Measurements from ENCODE around the gene VWA1.
"Not testable (repeated sequence)": the region's sequence is repeated elsewhere in the genome, so short reads cannot be mapped to it uniquely, and the experiment has no call there.

The VWA1 gene

DNA sequence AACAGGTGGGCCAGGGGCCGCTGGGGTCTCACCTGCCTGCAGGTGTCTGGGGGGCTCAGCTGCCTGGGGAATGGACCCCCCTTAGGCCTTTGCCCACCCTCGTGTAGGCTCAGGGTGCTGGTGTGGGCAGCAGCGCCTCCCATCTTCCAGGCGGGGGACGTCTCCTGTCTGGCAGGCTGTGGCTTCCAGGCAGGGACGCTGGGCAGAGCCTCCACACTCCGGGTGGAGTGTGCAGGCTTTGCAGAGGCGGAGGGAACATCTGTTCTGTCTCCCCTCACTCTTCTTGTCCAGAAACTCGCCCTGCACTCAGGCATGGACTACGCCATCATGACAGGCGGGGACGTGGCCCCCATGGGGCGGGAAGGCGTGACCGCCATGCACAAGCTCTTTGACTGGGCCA, 20.4 kb downstream of the VWA1 start:
- DNase-seq (ENCODE audit: low read depth, low spot score), result not testable (repeated sequence)

DNA sequence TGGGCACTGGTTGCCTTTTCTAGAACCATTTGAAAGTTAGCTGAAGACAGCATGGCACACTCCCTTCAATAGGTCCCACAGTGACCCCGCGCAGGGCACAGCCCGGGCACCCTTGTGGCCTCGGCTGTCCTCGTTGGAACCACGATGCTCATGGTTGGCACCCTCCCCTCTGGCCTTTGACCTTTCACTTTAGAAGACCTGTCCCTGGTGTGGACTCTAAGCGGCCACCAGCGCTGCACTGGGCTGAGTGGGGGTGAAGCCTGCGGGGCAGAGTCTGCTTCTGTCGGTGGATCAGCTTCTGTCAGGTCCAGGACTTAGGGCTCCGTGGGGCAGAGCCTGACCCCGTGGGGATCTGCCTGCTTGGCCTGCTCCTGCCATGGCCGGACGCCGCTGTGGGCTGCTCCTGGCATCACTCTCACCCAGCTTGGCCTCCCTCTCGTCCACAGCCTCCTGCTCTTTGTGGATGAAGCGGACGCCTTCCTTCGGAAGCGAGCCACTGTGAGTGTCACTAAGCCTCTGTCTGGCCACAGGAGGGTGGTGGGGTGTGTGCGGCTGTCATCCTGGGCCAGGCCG, 21.3 kb downstream of the VWA1 start:
- not testable (repeated sequence) for DNase-seq (ENCODE audit: low read depth, low spot score)

DNA sequence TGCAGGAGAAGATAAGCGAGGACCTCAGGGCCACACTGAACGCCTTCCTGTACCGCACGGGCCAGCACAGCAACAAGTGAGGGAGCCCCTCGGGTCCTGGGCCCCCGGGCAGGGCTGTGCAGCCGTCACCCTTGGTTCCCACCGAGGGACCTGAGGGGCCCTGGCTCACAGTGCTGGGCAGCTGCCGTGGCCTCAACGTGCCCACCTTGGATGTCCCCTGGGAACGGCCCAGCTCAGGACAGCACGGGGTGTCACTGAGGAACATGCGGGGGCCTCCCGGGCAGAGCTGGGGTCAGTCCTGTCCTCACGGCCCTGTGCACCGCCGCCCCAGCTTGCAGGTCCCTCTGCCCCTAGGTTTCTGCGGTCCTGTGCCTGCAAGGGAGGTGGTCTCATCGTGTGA, 23.7 kb downstream of the VWA1 start:
- DNase-seq (ENCODE audit: low read depth, low spot score), result not testable (repeated sequence)

DNA sequence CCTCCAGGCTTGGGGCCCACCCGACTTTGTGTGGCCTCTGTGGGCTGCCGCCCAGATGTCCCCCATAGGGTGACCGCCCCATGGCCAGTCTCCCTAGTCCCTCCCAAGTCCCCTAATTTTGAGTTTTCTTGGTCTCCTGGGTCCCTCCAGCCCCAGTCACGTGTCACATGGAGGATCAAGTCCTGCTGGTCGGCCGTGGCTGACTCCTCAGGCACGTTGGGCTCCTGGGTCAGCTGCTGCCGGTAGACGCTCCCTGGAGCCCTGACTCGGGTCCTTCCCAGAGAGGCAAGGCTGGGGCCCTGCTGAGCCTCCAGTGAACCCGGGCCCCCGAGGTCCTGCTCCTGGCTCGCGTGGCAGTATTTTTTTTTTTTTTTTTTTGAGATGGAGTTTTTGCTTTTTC, 24.2 kb downstream of the VWA1 start:
- DNase-seq (ENCODE audit: low read depth, low spot score), result not testable (repeated sequence)

DNA sequence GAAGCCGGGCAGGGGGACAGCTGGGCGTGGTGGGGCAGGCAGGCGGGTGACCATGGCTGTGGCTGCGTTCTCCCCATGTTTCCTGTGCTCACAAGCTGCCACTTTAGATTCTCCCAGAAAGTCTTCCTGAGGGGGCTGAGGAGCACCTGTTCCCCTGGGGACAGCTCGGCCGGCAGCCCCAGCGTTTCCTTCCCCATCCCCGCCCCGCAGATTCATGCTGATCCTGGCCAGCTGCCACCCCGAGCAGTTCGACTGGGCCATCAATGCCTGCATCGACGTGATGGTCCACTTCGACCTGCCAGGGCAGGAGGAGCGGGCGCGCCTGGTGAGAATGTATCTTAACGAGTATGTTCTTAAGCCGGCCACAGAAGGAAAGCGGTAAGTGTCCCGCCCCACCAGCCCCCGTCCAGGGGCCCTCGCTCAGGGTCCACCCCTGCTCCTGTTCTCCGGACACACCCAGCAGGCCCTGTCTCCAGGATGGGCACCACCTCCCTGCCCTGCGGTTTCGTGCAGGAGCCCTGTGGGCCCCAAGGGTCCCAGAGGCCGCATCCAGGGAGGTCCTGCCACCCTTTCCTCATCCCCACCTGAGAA, 25.1 kb downstream of the VWA1 start:
- no peak for DNase-seq (ENCODE audit: low read depth, low spot score)

DNA sequence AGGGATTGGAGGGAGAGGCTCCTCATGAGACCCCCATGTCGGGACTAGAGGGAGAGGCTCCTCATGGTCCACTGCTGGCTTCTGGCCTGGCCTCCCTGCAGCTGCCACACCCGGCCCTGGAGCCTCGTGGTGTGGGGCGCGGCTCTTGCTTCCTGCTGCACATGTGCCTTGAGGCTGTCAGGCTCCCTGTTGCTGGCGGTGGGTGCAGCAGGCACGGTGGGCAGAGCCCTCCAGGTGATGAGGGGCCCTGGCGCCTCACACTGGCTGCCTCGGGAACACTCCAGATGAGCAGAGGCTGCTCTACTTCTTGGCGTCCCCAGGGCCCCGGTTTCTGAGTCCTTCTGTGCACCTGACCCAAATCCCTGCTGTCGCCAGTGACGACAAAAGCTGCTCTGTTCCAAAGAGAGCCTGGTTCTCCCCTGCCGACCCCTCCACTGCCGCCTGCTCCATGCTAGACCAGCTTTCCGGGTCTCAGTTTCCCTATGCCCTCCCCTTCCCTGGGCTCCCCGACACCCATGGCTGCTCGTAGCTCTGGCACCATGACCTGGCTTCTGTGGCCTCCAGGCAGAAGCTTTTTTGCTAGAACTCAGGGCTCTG, 26.3 kb downstream of the VWA1 start:
- no peak for DNase-seq (ENCODE audit: low read depth, low spot score)

DNA sequence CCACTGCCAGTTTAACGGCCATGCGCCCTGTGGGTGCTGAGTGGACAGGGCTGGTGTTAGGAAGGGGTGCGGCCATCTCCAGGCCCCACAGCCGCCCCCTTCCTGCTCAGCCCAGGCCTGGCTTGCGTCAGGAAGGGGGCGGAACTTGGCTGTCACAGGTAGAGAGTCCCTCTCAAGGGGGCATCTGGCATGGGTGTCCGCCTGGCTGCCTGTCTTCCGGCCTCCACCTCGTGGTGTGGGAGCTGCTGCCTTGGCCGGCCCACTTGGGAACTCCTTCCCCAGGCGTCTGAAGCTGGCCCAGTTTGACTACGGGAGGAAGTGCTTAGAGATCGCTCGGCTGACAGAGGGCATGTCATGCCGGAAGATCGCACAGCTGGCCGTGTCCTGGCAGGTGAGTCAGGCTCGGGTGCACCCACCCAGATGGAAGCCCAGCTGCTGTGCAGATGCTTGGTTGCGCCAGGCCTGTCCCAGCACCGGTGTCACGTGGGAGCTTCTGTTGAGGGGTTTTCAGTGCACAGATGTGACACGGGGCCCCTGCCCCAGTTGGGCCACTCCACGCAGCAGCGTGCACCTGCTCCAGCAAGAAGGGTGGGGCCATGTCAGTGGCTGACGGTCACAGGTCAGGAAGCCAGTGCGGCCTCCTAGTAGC, 27.0 kb downstream of the VWA1 start:
- DNase-seq (ENCODE audit: low read depth, low spot score), result peak; percentile 43

DNA sequence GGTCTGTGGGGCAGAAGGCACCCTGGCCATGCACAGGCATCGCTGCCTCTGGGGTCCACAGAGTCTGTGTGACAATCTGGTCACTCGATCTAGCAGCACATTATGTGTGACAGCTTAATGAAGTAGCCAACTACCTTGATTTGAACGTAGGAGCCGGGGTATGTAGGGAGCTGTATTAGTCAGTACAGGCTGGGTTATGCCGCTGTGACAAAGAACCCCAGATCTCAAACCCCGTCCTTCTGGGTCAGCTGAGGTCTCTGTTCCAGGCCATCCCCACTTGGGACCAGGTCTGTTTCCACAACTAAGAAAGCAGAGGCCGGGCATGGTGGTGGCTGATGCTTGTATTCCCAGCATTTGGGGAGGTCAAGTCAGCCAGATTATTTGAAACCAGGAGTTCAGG, 27.8 kb downstream of the VWA1 start:
- DNase-seq (ENCODE audit: low read depth, low spot score), result no peak

DNA sequence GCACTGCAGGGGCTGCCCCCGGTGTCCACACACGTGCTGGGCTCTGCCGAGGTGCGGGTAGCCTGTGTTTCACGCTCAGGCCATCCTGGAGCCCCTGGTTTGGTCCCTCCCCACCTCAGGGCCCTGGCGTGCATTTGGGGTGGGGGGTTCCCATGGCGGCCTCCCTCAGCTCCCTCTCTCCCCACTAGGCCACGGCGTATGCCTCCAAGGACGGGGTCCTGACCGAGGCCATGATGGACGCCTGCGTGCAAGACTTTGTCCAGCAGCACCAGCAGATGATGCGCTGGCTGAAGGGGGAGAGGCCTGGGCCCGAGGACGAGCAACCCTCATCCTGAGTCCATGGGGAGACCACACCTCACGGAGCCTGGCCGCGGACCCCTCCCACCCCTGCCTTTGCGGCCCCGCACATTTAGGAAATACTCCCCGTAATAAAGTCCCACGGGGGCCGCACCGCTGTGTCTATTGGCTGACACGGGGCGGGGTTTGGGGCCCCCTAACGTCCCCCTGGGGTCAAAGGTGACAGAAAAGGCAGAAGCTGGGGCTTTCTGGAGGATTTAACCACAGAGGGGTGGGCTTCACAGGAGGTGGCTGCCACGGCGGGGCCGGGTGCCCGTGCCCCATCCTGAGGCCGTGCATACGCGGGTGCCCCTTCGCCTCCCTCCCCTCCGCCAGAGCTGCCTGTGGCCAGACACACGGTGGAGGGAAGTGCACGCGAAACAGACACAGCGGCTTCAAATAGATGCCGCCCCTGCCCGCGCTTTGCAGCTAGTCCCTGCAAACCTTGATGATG, 32.9 kb downstream of the VWA1 start:
- not testable (repeated sequence) for DNase-seq (ENCODE audit: low read depth, low spot score)

DNA sequence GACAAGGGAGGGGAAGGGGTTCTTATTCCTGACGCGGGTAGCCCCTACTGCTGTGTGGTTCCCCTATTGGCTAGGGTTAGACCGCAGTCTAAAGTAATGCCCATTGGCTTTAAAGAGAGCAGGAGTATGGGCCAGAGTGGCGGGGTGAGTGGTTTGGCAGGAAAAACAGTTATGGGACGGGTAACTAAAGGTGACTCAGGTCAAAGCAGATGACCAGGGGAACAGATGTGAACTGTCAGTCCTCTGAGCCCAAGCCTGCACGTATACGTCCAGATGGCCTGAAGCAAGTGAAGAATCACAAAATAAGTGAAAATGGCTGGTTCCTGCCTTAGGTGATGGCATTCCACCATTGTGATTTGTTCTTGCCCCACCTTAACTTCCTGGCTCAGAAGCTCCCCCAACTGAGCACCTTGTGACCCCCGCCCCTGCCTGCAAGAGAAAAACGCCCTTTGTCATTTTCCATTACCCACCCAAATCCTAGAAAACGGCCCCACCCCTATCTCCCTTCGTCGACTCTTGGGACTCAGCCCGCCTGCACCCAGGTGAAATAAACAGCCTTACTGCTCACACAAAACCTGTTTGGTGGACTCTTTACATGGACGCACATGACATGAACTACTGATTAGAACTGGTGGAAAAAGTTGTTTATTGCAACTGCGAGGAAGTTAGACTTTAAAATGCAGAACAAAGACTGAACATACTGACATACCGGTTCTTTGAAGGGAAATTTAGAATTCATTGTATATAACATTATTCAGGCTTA, 35.3 kb downstream of the VWA1 start:
- peak; percentile 39 for DNase-seq (ENCODE audit: low read depth, low spot score)

DNA sequence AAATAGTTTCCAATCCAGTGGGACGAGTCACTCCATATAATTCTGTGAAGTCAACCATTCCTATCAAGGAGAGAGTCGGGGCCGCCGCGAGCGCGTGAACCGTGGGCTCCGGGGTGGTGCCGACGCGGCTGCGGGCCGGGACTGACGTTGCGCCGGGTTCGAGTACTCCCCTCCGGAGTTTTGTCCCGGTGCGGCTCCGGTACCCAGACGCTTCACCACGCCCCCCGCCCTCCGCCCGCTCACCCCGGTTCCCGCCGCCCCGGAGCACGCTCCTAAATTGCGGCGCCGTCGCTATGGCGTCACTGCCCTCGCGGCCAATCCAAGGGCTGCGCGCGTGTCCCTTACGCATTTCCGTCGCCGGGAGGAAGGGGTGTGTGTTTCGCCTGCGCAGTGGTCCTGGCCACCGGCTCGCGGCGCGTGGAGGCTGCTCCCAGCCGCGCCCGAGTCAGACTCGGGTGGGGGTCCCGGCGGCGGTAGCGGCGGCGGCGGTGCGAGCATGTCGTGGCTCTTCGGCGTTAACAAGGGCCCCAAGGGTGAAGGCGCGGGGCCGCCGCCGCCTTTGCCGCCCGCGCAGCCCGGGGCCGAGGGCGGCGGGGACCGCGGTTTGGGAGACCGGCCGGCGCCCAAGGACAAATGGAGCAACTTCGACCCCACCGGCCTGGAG, 36.0 kb downstream of the VWA1 start, which contains the start of gene ATAD3B:
Gene ATAD3B (plus strand): TSS at position 377 of the 664 bp plus-strand sequence. CDS start 120 bp downstream, at position 497.
- DNase-seq (ENCODE audit: low read depth, low spot score), result peak; percentile 91

DNA sequence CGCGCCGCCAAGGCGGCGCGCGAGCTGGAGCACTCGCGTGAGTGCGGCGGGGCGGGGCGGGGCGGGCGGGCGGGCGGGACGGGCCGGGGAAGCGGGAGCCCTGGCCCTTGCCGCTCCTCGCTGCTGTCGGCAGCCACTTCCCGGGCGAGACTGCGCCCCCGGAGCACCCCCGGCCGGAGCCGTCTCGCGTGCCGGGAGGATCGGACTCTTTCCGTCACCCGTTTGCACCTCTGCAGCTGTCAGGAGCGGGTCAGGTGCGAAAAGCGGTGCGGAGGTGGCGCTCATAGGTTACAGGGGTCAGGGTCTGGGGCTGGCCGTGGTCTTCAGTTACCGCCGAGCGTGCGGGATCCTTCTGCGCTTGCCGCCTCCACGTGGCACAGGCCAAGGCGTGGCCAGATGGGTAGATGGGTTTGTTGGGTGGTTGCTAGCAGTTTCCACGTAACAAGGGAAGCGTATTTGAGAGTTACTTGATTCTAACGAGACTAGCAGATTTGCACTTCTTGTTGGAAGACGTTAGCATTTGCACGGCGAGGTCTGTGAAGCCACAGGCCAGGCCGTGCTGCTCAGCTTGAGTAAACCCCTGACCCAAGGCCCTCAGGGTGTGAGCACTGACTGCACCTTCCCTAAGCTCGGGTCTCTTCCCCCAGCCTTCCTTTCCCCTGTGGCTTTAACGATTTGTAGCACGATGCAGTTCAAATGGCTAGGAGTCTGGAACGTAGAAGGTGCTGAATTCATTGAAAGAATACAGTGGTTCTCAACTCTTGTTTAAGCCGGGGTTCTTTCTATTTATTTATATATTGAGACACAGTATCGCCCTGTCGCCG, 36.8 kb downstream of the VWA1 start:
- DNase-seq (ENCODE audit: low read depth, low spot score), result not testable (repeated sequence)

DNA sequence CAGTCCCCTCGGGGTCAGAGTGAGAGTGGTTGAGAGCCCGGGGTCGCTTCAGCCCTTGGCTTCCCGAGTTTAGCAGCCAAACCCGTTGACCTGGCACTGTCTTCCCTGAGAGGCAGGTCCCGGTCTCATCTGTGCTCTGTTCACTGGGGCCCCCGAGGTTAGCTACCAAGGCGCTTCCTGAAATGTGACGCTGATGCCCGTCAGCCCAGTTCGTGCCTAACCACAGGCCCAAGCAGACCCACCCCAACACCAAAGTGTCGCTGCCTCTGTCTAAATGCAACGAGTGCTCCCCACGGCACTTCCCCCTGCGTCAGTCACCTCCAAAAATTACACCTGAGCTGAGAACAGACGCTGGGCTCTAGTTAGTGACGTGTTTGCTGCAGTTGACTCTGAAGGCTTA, 40.5 kb downstream of the VWA1 start:
- not testable (repeated sequence) for DNase-seq (ENCODE audit: low read depth, low spot score)

DNA sequence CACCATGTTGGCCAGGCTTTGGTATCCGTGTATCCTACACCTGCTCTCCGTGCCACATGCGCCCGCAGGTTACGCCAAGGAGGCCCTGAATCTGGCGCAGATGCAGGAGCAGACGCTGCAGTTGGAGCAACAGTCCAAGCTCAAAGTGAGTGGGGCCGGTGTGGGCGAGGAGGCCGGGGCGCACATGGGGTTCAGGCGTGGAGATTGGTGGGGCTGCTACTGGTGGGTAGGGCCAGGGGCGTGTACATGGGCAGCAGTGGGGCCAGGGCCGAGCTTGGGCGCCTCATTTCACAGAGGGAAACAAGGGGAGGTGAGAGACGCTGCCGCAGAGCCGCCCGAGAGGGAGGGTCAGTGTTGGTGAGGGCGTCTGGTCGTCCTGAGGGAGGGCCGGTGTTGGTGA, 41.7 kb downstream of the VWA1 start:
- DNase-seq (ENCODE audit: low read depth, low spot score), result no peak

DNA sequence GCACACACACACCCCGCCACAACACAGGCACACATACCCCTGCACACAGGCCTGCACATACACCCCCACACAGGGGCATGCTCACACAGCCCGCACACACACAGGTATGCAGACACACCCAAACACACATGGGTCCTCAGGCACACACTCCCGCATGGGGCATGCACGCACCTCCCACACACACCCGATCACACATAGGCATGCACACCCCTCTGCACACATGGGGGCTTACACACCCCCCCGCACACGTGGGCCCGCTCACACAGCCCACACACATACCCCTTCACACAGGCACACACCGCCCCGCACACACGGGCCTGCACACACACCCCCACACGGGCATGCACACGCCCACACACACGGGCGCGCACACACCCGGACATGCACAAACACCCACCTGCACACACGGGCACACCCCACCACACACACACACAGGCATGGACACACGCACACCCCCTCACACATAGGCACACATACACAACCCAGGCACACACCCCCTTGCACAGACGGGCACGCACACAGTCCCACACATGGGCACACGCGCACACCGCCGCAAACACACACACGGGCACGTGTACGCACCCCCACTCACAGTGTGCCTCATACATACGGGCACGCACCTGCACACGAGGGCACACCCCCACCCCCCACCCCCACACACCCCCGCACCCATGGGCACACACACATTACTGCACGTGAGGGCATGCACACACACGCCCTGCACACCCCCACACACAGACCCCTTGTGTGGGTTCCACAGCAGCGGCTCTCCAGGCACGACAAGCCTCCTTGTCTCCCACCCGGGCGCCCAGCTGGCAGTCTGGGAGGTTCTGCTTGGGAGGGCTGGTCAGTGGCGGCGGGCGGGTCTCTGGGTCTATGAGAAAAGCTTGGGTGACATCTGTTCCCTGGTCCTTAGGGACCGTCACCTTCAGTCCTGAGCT, 44.3 kb downstream of the VWA1 start:
- no peak for DNase-seq (ENCODE audit: low read depth, low spot score)

DNA sequence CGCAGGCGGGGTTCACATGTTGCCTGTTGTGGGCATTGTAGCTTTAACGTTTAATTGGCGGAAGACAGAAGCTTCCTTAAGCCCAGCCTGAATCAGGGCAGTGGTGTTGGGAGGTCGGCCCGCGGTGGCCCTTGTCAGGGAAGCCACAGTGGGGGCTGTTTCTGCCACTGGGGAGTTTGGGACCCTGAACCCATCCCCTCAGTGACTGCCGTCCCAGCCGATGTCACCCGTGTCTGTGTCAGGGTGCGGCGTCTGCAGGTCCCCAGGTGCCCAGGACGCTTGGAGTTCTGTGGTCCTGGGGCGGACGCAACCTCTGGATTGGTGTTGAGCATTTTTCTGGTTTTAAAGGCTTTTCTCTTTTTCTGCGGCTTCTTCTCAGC, 45.0 kb downstream of the VWA1 start:
- not testable (repeated sequence) for DNase-seq (ENCODE audit: low read depth, low spot score)

DNA sequence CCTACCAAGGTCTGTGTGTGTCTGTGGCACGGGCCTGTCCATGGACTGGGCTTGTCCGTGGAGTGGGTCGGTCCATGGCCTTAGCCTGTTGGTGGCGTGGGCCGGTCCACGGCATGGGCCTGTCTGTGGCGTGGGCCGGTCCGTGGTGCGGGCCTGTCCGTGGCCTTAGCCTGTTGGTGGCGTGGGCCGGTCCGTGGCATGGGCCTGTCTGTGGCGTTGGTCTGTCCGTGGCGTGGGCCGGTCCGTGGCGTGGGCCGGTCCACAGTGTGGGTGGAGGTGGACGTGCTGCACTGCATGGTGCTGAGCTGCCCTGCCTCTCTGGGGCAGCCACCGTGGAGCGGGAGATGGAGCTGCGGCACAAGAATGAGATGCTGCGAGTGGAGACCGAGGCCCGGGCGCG, 46.3 kb downstream of the VWA1 start:
- DNase-seq (ENCODE audit: low read depth, low spot score), result not testable (repeated sequence)

DNA sequence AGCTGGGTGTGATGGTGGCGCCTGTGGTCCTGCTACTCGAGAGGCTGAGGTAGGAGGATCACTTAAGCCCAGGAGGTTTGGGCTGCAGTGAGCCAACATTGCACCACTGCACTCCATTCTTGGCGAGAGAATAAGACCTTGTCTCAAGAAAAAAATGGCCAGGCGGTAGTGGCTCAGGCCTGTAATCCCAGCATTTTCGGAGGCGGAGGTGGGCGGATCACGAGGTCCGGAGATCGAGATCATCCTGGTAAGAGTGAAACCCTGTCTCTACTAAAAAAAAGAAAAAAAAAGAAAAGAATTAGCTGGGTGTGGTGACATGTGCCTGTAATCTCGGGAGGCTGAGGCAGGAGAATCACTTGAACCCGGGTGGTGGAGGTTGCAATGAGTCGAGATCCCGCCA, 47.4 kb downstream of the VWA1 start:
- DNase-seq (ENCODE audit: low read depth, low spot score), result no peak

DNA sequence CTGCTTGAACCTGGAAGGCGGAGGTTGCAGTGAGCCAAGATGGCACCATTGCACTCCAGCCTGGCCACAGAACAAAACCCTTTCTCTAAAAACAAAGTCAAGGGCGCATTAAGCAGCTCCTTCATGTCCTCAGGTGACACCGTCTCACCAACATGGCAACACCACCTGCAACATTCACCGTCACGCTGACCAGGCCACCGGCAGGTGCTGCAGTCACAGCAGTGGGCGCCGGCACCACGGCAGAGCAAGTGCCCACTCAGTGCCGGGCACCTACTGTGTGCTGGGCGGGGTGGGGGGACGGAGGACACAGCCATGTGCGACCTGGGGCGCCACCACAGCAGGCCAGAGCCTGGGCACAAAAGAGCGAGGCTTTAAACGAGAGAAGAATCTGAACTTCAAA, 48.2 kb downstream of the VWA1 start:
- no peak for DNase-seq (ENCODE audit: low read depth, low spot score)
